NCI-H446 (cell line): Measurements from ENCODE around the gene ADAM12.

Experiments used
- DNase-seq, 2 experiments: peaks; one replicate each; lab custom pipeline; 2025; lab: John Stamatoyannopoulos, UW

The ADAM12 gene

GRCh38 chr10:126210051-126210651 is 178.1 kb downstream of the ADAM12 start:
- DNase-seq = no peak

- DNase-seq = no peak
Measured at GRCh38 chr10:126209451-126209850, 178.8 kb downstream of the ADAM12 start.

GRCh38 chr10:126208726-126209302 is 179.5 kb downstream of the ADAM12 start:
- no peak for DNase-seq

- DNase-seq = no peak
Measured at GRCh38 chr10:126207851-126208250, 180.4 kb downstream of the ADAM12 start.

GRCh38 chr10:126207313-126207771 is 180.9 kb downstream of the ADAM12 start:
- no peak for DNase-seq

GRCh38 chr10:126205486-126206205 is 182.6 kb downstream of the ADAM12 start:
- no peak for DNase-seq

- DNase-seq = no peak
Measured at GRCh38 chr10:126204320-126204719, 184.0 kb downstream of the ADAM12 start.

GRCh38 chr10:126203746-126204145 is 184.5 kb downstream of the ADAM12 start:
- no peak for DNase-seq

- no peak for DNase-seq
Measured at GRCh38 chr10:126201603-126202002, 186.7 kb downstream of the ADAM12 start.

GRCh38 chr10:126199221-126199998 is 188.9 kb downstream of the ADAM12 start:
- DNase-seq = no peak

GRCh38 chr10:126198681-126199080 is 189.6 kb downstream of the ADAM12 start:
- DNase-seq = no peak

GRCh38 chr10:126197036-126197543 is 191.2 kb downstream of the ADAM12 start:
- DNase-seq = no peak

- DNase-seq = no peak
Measured at GRCh38 chr10:126196281-126196680, 192.0 kb downstream of the ADAM12 start.

GRCh38 chr10:126191192-126191591 is 197.1 kb downstream of the ADAM12 start:
- no peak for DNase-seq

GRCh38 chr10:126188679-126189200 is 199.5 kb downstream of the ADAM12 start:
- no peak for DNase-seq

- no peak for DNase-seq
Measured at GRCh38 chr10:126187399-126187798, 200.9 kb downstream of the ADAM12 start.

GRCh38 chr10:126186766-126187165 is 201.5 kb downstream of the ADAM12 start:
- DNase-seq = no peak

GRCh38 chr10:126185676-126186447 is 202.4 kb downstream of the ADAM12 start:
- DNase-seq = no peak

- no peak for DNase-seq
Measured at GRCh38 chr10:126181626-126182025, 206.7 kb downstream of the ADAM12 start.

- no peak for DNase-seq
Measured at GRCh38 chr10:126179637-126180036, 208.6 kb downstream of the ADAM12 start.

- no peak for DNase-seq
Measured at GRCh38 chr10:126177417-126178030, 210.8 kb downstream of the ADAM12 start.
